Liver (tissue), 9 donors: ENCODE measurements around the gene HUS1B. TPM values are rescaled to one million over a fixed set of nuclear protein-coding genes. Genes with fewer than 3 reads are reported as not detected.

Source experiments
- DNase-seq: peaks from one replicate; pipeline ENCODE4 v3.0.0-alpha.2; 2017; ENCODE audit warnings: low spot score
- H3K27ac ChIP-seq, 2 donors: one replicate each; pipeline ENCODE4 v1.7.0; 2013; ENCODE audit warnings: inconsistent platforms in 2 of 2, low read length in 2 of 2, control low read depth in 1 of 2, low read depth in 1 of 2, mild to moderate bottlenecking in 1 of 2
- H3K27me3 ChIP-seq, 4 donors: one replicate each; pipeline versions ENCODE4 v1.6.1 to v1.7.0; 2013; ENCODE audit warnings: low read length in 3 of 4, inconsistent platforms in 1 of 4, mild to moderate bottlenecking in 1 of 4, moderate library complexity in 1 of 4; ENCODE audit not compliant: control insufficient read depth in 4 of 4, insufficient read depth in 4 of 4
- H3K36me3 ChIP-seq, 4 donors: one replicate each; pipeline versions ENCODE4 v1.6.1 to v1.7.0; 2013; ENCODE audit warnings: low read length in 3 of 4, mild to moderate bottlenecking in 3 of 4, low read depth in 1 of 4, moderate library complexity in 1 of 4; ENCODE audit not compliant: control insufficient read depth in 4 of 4, insufficient read depth in 3 of 4
- H3K4me1 ChIP-seq, 4 donors: one replicate each; pipeline versions ENCODE4 v1.6.1 to v1.7.0; 2013; ENCODE audit warnings: low read length in 3 of 4, mild to moderate bottlenecking in 3 of 4, moderate library complexity in 1 of 4; ENCODE audit not compliant: control insufficient read depth in 4 of 4, insufficient read depth in 4 of 4
- H3K4me3 ChIP-seq, 3 donors: one replicate each; pipeline versions ENCODE4 v1.6.1 to v1.7.0; 2013; ENCODE audit warnings: low read length in 3 of 3, control low read depth in 1 of 3, low read depth in 1 of 3, mild to moderate bottlenecking in 1 of 3
- H3K9ac ChIP-seq, 2 donors: one replicate each; pipeline ENCODE4 v1.7.0; 2013; ENCODE audit warnings: low read length in 2 of 2, mild to moderate bottlenecking in 2 of 2, moderate library complexity in 2 of 2, control low read depth in 1 of 2, low read depth in 1 of 2
- H3K9me3 ChIP-seq, 4 donors: one replicate each; pipeline versions ENCODE4 v1.6.1 to v1.7.0; 2013; ENCODE audit warnings: low read length in 3 of 4; ENCODE audit not compliant: control insufficient read depth in 4 of 4
- EGR1 ChIP-seq, 2 donors: IDR thresholded peaks; 2 replicates each; pipeline ENCODE4 v1.6.1; 2016 to 2018; ENCODE audit warnings: antibody characterized with exemption in 2 of 2, low read depth in 2 of 2
- FOXA1 ChIP-seq: IDR thresholded peaks from 2 replicates; pipeline ENCODE4 v1.6.1; 2016; ENCODE audit warnings: antibody characterized with exemption
- FOXA2 ChIP-seq: IDR thresholded peaks from 2 replicates; pipeline ENCODE4 v1.6.1; 2016; ENCODE audit warnings: antibody characterized with exemption
- GABPA ChIP-seq, 2 donors: IDR thresholded peaks in 1 of 2; conservative IDR thresholded peaks in 1 of 2; 2 replicates each; pipeline ENCODE4 v1.6.1; 2016; ENCODE audit warnings: antibody characterized with exemption in 2 of 2, mild to moderate bottlenecking in 1 of 2, moderate library complexity in 1 of 2
- HNF4A ChIP-seq, 2 donors: conservative IDR thresholded peaks; 2 replicates each; pipeline ENCODE4 v1.6.1; 2016; ENCODE audit warnings: antibody characterized with exemption in 2 of 2, mild to moderate bottlenecking in 2 of 2
- HNF4G ChIP-seq: IDR thresholded peaks from 2 replicates; pipeline ENCODE4 v1.6.1; 2016; ENCODE audit warnings: antibody characterized with exemption
- JUND ChIP-seq, 2 donors: IDR thresholded peaks; 2 replicates each; pipeline ENCODE4 v1.6.1; 2016; ENCODE audit warnings: antibody characterized with exemption in 2 of 2
- NR2F2 ChIP-seq: IDR thresholded peaks from 2 replicates; pipeline ENCODE4 v1.6.1; 2016; ENCODE audit warnings: antibody characterized with exemption
- RAD21 ChIP-seq, 2 donors: IDR thresholded peaks; 2 replicates each; pipeline ENCODE4 v1.6.1; 2016; ENCODE audit warnings: antibody characterized with exemption in 2 of 2, mild to moderate bottlenecking in 2 of 2
- RXRA ChIP-seq, 2 donors: IDR thresholded peaks; 2 replicates each; pipeline ENCODE4 v1.6.1; 2017 to 2018; ENCODE audit warnings: antibody characterized with exemption in 2 of 2, mild to moderate bottlenecking in 1 of 2
- SP1 ChIP-seq: IDR thresholded peaks from 2 replicates; pipeline ENCODE4 v1.6.1; 2018; ENCODE audit warnings: antibody characterized with exemption, mild to moderate bottlenecking
- TAF1 ChIP-seq: conservative IDR thresholded peaks from 2 replicates; pipeline ENCODE4 v1.6.1; 2016; ENCODE audit warnings: antibody characterized with exemption, mild to moderate bottlenecking
- YY1 ChIP-seq: IDR thresholded peaks from 2 replicates; pipeline ENCODE4 v1.6.1; 2016; ENCODE audit warnings: antibody characterized with exemption, mild to moderate bottlenecking
- WGBS: extraction: QIAGEN DNeasy Blood & Tissue Kit; methylation state at CpG from one replicate; pipeline ENCODE4 v1.1.7; 2013; 5-methylcytosine and 5-hydroxymethylcytosine counted together
- polyA plus RNA-seq, 2 donors: library from polyadenylated mRNA; stranded (reverse) in 1 of 2; unstranded in 1 of 2; fragments of 200-250 nt in 1 of 2; fragments of >200 nt in 1 of 2; fragmentation: Nextera tagmentation in 1 of 2; extraction: Ambion mirVana in 1 of 2; gene quantifications; one replicate each; pipeline versions ENCODE4 v1.2.1 to v1.2.3, GENCODE V29; 2013 to 2015
- total RNA-seq, 2 donors: library from RNA; depleted of rRNA; stranded (reverse); fragments of >200 nt; gene quantifications; one replicate each; pipeline ENCODE4 v1.2.3, GENCODE V29; 2014
- TF ChIP-seq, protein P1 (sequence below): fragments of 150-350 bp; IDR thresholded peaks from 2 replicates; pipeline ENCODE4 v1.5.1; 2017; ENCODE audit warnings: improper control_type of control experiment, low read depth, low read length; ENCODE audit not compliant: missing input control
- TF ChIP-seq, protein P2 (sequence below): IDR thresholded peaks from 2 replicates; pipeline ENCODE4 v1.6.1; 2016; ENCODE audit warnings: antibody characterized with exemption
- TF ChIP-seq, protein P3 (sequence below): IDR thresholded peaks from 2 replicates; pipeline ENCODE4 v1.6.1; 2016; ENCODE audit warnings: antibody characterized with exemption
- TF ChIP-seq, protein P4 (sequence below): IDR thresholded peaks from 2 replicates; pipeline ENCODE4 v1.6.1; 2016; ENCODE audit warnings: antibody characterized with exemption
- donor health status: healthy.
- donor health status: healthy.
- donor health status: healthy.
- donor health status: healthy.
- donor health status: healthy.

The HUS1B gene
- total and polyA plus RNA-seq, 4 donors, result 0.07 to 1.3 (median 0.51) TPM; not detected in 1

DNA sequence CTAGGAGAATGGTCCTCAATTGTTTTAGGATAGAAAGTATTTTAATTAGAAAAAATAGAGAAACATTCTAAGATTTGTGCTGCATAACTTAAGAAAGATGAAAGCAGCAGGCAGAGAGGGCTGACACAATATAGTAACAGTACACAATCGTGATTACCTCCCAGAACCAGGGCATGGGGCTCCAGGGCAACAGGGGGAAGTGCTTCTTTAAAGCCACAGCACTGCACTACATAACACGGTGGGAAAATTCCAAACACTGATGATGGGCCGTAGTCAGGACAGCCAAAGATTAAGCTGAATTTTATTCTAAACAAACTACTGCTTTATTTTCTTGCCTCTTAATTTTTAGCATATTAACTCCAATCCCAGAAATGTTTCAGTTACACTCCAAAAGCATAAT lies 21.6 kb upstream of the HUS1B start:
- Histone ChIP-seq H3K36me3 (no peaks in the 10 kb centered on the region), H3K4me3 (no peak overlapping the region), H3K4me1 (peaks cover 0 to 3% (median 1%) of the 10 kb centered on the region in 4 donors), H3K9ac (no peak overlapping the region), H3K27ac (no peak overlapping the region), H3K9me3 (no peaks in the 10 kb centered on the region), H3K27me3 (no peaks in the 10 kb centered on the region)
- DNase-seq, result no peak
- 77% methylated on average over 3 of the region's 3 CpGs for WGBS
- TF ChIP-seq YY1, result no peak
- no peak for TF ChIP-seq NR2F2
- no peak for TF ChIP-seq FOXA2
- no peak for TF ChIP-seq JUND (IDR thresholded peaks at IDR 0.05)
- TF ChIP-seq, protein P1, sequence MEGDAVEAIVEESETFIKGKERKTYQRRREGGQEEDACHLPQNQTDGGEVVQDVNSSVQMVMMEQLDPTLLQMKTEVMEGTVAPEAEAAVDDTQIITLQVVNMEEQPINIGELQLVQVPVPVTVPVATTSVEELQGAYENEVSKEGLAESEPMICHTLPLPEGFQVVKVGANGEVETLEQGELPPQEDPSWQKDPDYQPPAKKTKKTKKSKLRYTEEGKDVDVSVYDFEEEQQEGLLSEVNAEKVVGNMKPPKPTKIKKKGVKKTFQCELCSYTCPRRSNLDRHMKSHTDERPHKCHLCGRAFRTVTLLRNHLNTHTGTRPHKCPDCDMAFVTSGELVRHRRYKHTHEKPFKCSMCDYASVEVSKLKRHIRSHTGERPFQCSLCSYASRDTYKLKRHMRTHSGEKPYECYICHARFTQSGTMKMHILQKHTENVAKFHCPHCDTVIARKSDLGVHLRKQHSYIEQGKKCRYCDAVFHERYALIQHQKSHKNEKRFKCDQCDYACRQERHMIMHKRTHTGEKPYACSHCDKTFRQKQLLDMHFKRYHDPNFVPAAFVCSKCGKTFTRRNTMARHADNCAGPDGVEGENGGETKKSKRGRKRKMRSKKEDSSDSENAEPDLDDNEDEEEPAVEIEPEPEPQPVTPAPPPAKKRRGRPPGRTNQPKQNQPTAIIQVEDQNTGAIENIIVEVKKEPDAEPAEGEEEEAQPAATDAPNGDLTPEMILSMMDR, result no peak
- no peak for TF ChIP-seq HNF4G
- TF ChIP-seq RXRA (IDR thresholded peaks at IDR 0.05), result no peak
- TF ChIP-seq, protein P2, sequence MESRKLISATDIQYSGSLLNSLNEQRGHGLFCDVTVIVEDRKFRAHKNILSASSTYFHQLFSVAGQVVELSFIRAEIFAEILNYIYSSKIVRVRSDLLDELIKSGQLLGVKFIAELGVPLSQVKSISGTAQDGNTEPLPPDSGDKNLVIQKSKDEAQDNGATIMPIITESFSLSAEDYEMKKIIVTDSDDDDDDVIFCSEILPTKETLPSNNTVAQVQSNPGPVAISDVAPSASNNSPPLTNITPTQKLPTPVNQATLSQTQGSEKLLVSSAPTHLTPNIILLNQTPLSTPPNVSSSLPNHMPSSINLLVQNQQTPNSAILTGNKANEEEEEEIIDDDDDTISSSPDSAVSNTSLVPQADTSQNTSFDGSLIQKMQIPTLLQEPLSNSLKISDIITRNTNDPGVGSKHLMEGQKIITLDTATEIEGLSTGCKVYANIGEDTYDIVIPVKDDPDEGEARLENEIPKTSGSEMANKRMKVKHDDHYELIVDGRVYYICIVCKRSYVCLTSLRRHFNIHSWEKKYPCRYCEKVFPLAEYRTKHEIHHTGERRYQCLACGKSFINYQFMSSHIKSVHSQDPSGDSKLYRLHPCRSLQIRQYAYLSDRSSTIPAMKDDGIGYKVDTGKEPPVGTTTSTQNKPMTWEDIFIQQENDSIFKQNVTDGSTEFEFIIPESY, result no peak
- TF ChIP-seq, protein P3, sequence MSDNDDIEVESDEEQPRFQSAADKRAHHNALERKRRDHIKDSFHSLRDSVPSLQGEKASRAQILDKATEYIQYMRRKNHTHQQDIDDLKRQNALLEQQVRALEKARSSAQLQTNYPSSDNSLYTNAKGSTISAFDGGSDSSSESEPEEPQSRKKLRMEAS, result no peak

DNA sequence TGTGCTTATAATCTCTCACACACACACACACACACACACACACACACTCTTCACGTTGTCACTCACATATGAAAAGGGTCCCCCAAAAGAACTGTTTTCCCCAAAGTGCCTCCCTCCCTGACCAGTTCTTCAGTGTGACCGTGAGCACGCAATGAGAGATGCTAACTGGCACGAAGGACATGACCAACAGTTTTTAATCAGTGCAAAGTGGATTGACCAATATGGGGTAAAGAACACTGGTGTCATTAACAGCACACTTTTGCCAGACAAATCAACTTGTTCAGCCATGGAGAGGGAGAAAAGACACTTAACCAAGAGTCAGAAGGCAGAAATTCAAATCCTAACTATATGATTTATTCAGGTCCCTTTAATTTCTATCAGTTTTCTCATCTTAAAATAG lies 21.0 kb upstream of the HUS1B start:
- DNase-seq, result no peak
- Histone ChIP-seq H3K9me3 (no peaks in the 10 kb centered on the region), H3K4me3 (no peak overlapping the region), H3K4me1 (peaks cover 0 to 3% (median 1%) of the 10 kb centered on the region in 4 donors), H3K36me3 (no peaks in the 10 kb centered on the region), H3K27ac (no peak overlapping the region), H3K9ac (no peak overlapping the region), H3K27me3 (no peaks in the 10 kb centered on the region)
- TF ChIP-seq TAF1, result no peak
- TF ChIP-seq, protein P4, sequence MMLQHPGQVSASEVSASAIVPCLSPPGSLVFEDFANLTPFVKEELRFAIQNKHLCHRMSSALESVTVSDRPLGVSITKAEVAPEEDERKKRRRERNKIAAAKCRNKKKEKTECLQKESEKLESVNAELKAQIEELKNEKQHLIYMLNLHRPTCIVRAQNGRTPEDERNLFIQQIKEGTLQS, result no peak
- no peak for TF ChIP-seq SP1
- no peak for TF ChIP-seq NR2F2
- TF ChIP-seq, protein P2, result no peak
- TF ChIP-seq, protein P1, result no peak
- TF ChIP-seq RXRA (IDR thresholded peaks at IDR 0.05), result no peak
- no peak for TF ChIP-seq HNF4A (conservative IDR thresholded peaks at IDR 0.05)
- no peak for TF ChIP-seq JUND (IDR thresholded peaks at IDR 0.05)
- no peak for TF ChIP-seq FOXA2
- TF ChIP-seq YY1, result no peak
- TF ChIP-seq FOXA1, result no peak
- no peak for TF ChIP-seq HNF4G
- TF ChIP-seq GABPA (IDR thresholded peaks at IDR 0.05 in 1 of 2, conservative IDR thresholded peaks at IDR 0.05 in 1 of 2), result no peak
- TF ChIP-seq, protein P3, result no peak
- no peak for TF ChIP-seq EGR1 (IDR thresholded peaks at IDR 0.05; ENCODE audit: low read depth in 2 of 2)
- TF ChIP-seq RAD21 (IDR thresholded peaks at IDR 0.05), result no peak
- WGBS, result 94% methylated on average over 4 of the region's 4 CpGs
